Measurements from ENCODE around the gene FOXI1.

Gene FOXI1

DNA sequence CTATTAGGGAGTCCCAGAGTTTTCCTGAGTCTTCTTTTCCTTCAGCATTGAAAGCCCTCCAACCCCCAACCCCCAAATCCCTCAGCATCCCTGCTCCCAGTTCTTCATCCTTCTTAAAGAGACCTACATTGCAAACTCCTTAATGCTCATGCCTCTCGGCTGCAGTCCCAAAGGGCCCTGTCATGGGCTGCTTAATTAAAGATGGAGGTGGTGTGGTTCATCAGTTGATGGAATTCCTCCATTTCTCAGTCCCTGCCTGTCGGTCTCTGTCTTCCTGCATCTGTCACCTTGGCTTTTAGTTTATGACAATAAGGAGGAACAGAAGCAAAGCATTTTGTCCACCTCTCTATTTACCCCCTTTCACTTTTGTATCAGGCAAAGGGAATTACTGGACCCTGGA lies 2.0 kb downstream of the FOXI1 start:
- Histone ChIP-seq H3K9ac (ENCODE audit: low read depth, low read length, poor library complexity, severe bottlenecking) (no peak overlapping the region), H3K9me3 (ENCODE audit: insufficient read depth, low read depth, low read length) (no peaks in the 10 kb centered on the region), H2AFZ (ENCODE audit: low read length) (no peak overlapping the region), H3K27me3 (ENCODE audit: insufficient read depth, low read length, poor library complexity, severe bottlenecking) (no peaks in the 10 kb centered on the region), H3K4me3 (ENCODE audit: low read length, poor library complexity, severe bottlenecking) (no peak overlapping the region), H3K4me1 (ENCODE audit: insufficient read depth, low read length, poor library complexity, severe bottlenecking) (no peaks in the 10 kb centered on the region), H3K36me3 (ENCODE audit: insufficient read depth, low read length) (no peaks in the 10 kb centered on the region), H3K9me2 (replicated peaks; ENCODE audit: low read depth, low read length) (no peaks in the 10 kb centered on the region), H4K20me1 (ENCODE audit: insufficient read depth, low read length, poor library complexity, severe bottlenecking) (no peaks in the 10 kb centered on the region), H3F3A (ENCODE audit: low read depth) (no peaks in the 10 kb centered on the region), H3K79me2 (ENCODE audit: insufficient read depth, low read length) (no peaks in the 10 kb centered on the region), H3K4me2 (ENCODE audit: low read depth, low read length, poor library complexity, severe bottlenecking) (no peak overlapping the region)
- no peak for TF ChIP-seq CTCF (conservative IDR thresholded peaks at IDR 0.05; ENCODE audit: low read length)
- no peak for TF ChIP-seq EZH2phosphoT487 (IDR thresholded peaks at IDR 0.05; ENCODE audit: borderline replicate concordance)

DNA sequence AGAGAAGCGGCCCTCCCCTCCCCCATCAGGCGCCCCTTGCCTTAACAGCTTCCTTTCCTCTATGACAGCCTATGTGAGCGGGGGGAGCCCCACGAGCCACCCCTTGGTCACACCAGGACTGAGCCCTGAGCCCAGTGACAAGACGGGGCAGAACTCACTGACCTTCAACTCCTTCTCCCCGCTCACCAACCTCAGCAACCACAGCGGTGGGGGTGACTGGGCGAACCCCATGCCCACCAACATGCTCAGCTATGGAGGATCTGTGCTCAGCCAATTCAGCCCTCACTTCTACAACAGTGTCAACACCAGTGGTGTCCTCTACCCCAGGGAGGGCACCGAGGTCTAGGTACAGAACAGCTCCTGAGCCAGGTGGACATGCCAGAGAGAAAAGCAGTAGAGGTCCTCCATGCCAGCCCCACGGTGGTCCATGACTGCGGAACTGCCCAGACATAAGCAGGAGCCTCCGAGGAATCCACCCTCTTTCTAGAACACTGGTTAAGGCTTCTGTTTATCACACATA lies 2.6 kb downstream of the FOXI1 start:
- H2AFZ ChIP-seq (ENCODE audit: low read length): no peak overlapping the region
- no peaks in the 10 kb centered on the region for H3K79me2 ChIP-seq (ENCODE audit: insufficient read depth, low read length)
- no peaks in the 10 kb centered on the region for H4K20me1 ChIP-seq (ENCODE audit: insufficient read depth, low read length, poor library complexity, severe bottlenecking)
- no peak overlapping the region for H3K4me3 ChIP-seq (ENCODE audit: low read length, poor library complexity, severe bottlenecking)
- H3K4me2 ChIP-seq (ENCODE audit: low read depth, low read length, poor library complexity, severe bottlenecking): no peak overlapping the region
- no peaks in the 10 kb centered on the region for H3K4me1 ChIP-seq (ENCODE audit: insufficient read depth, low read length, poor library complexity, severe bottlenecking)
- H3K9ac ChIP-seq (ENCODE audit: low read depth, low read length, poor library complexity, severe bottlenecking): no peak overlapping the region
- no peaks in the 10 kb centered on the region for H3K27me3 ChIP-seq (ENCODE audit: insufficient read depth, low read length, poor library complexity, severe bottlenecking)
- H3K9me3 ChIP-seq (ENCODE audit: insufficient read depth, low read depth, low read length): no peaks in the 10 kb centered on the region
- H3K9me2 ChIP-seq (replicated peaks; ENCODE audit: low read depth, low read length): no peaks in the 10 kb centered on the region
- TF ChIP-seq CTCF (conservative IDR thresholded peaks at IDR 0.05; ENCODE audit: low read length) (no peak), EZH2phosphoT487 (IDR thresholded peaks at IDR 0.05; ENCODE audit: borderline replicate concordance) (no peak)
- no peaks in the 10 kb centered on the region for H3F3A ChIP-seq (ENCODE audit: low read depth)
- no peaks in the 10 kb centered on the region for H3K36me3 ChIP-seq (ENCODE audit: insufficient read depth, low read length)

GRCh38 chr5:170109059-170110031 lies 3.6 kb downstream of the FOXI1 start:
- Histone ChIP-seq H3K36me3 (ENCODE audit: insufficient read depth, low read length) (no peaks in the 10 kb centered on the region), H3K79me2 (ENCODE audit: insufficient read depth, low read length) (no peaks in the 10 kb centered on the region), H3K27me3 (ENCODE audit: insufficient read depth, low read length, poor library complexity, severe bottlenecking) (no peaks in the 10 kb centered on the region), H3K9me3 (ENCODE audit: insufficient read depth, low read depth, low read length) (no peaks in the 10 kb centered on the region), H3K4me1 (ENCODE audit: insufficient read depth, low read length, poor library complexity, severe bottlenecking) (no peaks in the 10 kb centered on the region), H3K4me2 (ENCODE audit: low read depth, low read length, poor library complexity, severe bottlenecking) (no peak overlapping the region), H3K9me2 (replicated peaks; ENCODE audit: low read depth, low read length) (no peaks in the 10 kb centered on the region), H3K9ac (ENCODE audit: low read depth, low read length, poor library complexity, severe bottlenecking) (no peak overlapping the region), H2AFZ (ENCODE audit: low read length) (no peak overlapping the region), H3F3A (ENCODE audit: low read depth) (no peaks in the 10 kb centered on the region), H3K4me3 (ENCODE audit: low read length, poor library complexity, severe bottlenecking) (no peak overlapping the region), H4K20me1 (ENCODE audit: insufficient read depth, low read length, poor library complexity, severe bottlenecking) (no peaks in the 10 kb centered on the region)
- TF ChIP-seq CTCF (conservative IDR thresholded peaks at IDR 0.05; ENCODE audit: low read length) (no peak), EZH2phosphoT487 (IDR thresholded peaks at IDR 0.05; ENCODE audit: borderline replicate concordance) (no peak)
